ENCODE data around the gene RAF1. TPM values are rescaled to one million over a fixed set of nuclear protein-coding genes. Genes with fewer than 3 reads are reported as not detected.
A peak's percentile ranks its signal among the peaks of the same experiment; 100 is the strongest.
"Not testable (repeated sequence)": the region's sequence is repeated elsewhere in the genome, so short reads cannot be mapped to it uniquely, and the experiment has no call there.

RAF1 gene
- total RNA-seq, 4 donors from 2014 or later: 74.5 to 123 (median 110) TPM

DNA sequence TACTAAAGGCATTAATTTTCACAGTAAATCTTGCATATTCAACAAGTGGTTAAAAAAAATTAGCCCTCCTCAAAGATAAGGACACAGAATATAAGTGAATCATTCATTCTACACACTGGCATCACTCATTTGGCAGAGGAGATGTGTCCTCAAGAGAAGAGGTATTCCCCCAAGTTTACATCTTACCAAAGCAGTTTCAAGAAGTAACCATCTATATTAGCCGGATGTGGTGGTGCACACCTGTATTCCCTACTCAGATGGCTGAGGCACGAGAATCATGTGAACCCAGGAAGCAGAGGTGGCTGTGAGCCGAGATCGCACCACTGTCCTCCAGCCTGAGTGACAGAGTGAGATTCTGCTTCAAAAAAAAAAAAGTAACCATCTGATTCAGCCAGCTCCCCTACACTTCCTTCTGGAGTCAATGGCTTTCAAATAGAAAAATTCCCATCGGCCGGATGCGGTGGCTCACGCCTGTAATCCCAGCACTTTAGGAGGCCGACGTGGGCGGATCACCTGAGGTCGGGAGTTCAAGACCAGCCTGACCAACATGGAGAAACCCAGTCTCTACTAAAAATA, 15.4 kb downstream of the RAF1 start:
- H3K27ac ChIP-seq: no peak overlapping the region
- no peaks in the 10 kb centered on the region for H3K27me3 ChIP-seq
- no peaks in the 10 kb centered on the region for H3K9me3 ChIP-seq
- no peak for DNase-seq
- TF ChIP-seq, protein P1, sequence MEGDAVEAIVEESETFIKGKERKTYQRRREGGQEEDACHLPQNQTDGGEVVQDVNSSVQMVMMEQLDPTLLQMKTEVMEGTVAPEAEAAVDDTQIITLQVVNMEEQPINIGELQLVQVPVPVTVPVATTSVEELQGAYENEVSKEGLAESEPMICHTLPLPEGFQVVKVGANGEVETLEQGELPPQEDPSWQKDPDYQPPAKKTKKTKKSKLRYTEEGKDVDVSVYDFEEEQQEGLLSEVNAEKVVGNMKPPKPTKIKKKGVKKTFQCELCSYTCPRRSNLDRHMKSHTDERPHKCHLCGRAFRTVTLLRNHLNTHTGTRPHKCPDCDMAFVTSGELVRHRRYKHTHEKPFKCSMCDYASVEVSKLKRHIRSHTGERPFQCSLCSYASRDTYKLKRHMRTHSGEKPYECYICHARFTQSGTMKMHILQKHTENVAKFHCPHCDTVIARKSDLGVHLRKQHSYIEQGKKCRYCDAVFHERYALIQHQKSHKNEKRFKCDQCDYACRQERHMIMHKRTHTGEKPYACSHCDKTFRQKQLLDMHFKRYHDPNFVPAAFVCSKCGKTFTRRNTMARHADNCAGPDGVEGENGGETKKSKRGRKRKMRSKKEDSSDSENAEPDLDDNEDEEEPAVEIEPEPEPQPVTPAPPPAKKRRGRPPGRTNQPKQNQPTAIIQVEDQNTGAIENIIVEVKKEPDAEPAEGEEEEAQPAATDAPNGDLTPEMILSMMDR (IDR thresholded peaks at IDR 0.05): no peak
- TF ChIP-seq POLR2A (IDR thresholded peaks at IDR 0.05): no peak
- H3K4me1 ChIP-seq: peaks cover 0 to 6% of the 10 kb centered on the region in 2 donors
- H3K4me3 ChIP-seq: no peak overlapping the region
- intact Hi-C loops (cut with DNase I; ENCODE audit: low total_unique reads): no loop called here
- no peaks in the 10 kb centered on the region for H3K36me3 ChIP-seq

DNA sequence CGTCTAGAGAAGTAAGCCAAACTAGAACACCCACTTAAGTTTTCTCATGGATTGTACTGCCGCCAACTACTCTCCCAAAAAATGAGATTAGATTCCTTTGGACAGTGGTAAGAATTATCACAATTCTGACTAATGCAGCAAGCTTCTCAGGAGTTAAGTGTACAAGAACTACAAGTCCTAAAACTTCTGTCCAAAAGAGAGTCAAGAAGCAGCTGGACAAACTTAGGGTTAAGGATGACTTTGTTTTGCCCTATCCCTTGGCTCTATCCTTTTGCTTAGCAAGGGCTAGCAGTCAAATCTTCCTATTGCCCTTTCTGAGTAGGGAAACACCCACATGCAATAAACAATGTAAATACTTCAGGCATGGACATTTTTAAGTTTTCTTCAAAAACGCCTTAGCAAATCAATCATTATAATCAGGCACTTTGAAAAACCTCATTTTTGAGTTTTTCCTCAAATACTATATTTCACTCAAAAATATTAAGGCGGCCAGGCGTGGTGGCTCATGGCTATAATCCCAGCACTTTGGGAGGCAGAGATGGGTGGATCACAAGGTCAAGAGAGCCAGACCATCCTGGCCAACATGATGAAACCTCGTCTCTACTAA, 19.5 kb downstream of the RAF1 start:
- no peak for DNase-seq
- Histone ChIP-seq H3K9me3 (no peaks in the 10 kb centered on the region), H3K36me3 (no peaks in the 10 kb centered on the region), H3K4me1 (peaks cover 5 to 6% of the 10 kb centered on the region in 2 donors), H3K4me3 (no peak overlapping the region), H3K27me3 (no peaks in the 10 kb centered on the region), H3K27ac (peak overlapping the region; percentile 60 to 68)
- intact Hi-C loops (cut with DNase I; ENCODE audit: low total_unique reads): no loop called here
- no peak for TF ChIP-seq POLR2A (IDR thresholded peaks at IDR 0.05)
- TF ChIP-seq, protein P1 (IDR thresholded peaks at IDR 0.05): no peak

DNA sequence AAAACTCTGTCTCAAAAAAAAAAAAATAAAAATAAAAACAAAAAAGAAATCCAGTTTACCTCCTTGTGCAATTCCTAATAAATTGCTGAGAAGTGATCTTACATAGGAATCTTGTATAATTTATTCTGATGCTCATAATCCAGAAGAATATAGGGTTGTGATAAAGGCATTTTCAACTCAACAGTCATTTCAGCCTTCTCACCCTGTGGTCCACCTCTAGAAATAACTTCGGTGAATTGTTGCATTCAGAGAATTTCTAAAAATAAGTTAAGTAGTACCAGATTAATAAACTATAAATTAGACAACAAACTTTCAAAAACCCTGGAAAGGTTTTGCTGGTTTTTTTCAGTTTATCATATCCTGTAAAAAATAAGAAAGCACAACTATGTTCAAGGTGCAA, 20.2 kb downstream of the RAF1 start:
- TF ChIP-seq, protein P1 (IDR thresholded peaks at IDR 0.05): no peak
- TF ChIP-seq POLR2A (IDR thresholded peaks at IDR 0.05): no peak
- H3K4me3 ChIP-seq: no peak overlapping the region
- H3K27ac ChIP-seq: peak overlapping the region in 1 of 2 donors; percentile 68
- intact Hi-C loops (cut with DNase I; ENCODE audit: low total_unique reads): no loop called here
- no peaks in the 10 kb centered on the region for H3K36me3 ChIP-seq
- H3K27me3 ChIP-seq: no peaks in the 10 kb centered on the region
- H3K9me3 ChIP-seq: no peaks in the 10 kb centered on the region
- no peak for DNase-seq
- H3K4me1 ChIP-seq: peaks cover 5 to 6% of the 10 kb centered on the region in 2 donors

DNA sequence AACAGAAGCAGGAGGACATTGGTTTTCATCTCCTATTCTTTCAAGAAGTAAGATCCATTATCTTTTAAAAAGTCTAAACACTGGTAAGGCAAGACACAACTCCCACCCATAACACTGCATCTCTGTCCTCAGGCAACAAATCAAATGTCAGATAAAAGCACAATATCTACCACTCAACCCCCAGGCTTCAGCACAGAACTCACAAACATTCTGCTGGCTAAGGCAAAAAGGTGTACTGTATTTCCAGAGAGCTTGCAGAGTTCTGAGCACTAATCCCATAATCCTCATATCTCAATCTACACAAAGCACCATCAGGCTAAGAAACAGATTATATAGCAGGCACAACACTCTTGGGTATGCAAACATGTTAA, 20.9 kb downstream of the RAF1 start:
- Histone ChIP-seq H3K36me3 (no peaks in the 10 kb centered on the region), H3K9me3 (no peaks in the 10 kb centered on the region), H3K4me3 (no peak overlapping the region), H3K27ac (peak overlapping the region; percentile 50 to 68), H3K27me3 (no peaks in the 10 kb centered on the region), H3K4me1 (peaks cover 6% of the 10 kb centered on the region in 2 donors)
- TF ChIP-seq POLR2A (IDR thresholded peaks at IDR 0.05): no peak
- TF ChIP-seq, protein P1 (IDR thresholded peaks at IDR 0.05): no peak
- intact Hi-C loops (cut with DNase I; ENCODE audit: low total_unique reads): no loop called here
- no peak for DNase-seq

DNA sequence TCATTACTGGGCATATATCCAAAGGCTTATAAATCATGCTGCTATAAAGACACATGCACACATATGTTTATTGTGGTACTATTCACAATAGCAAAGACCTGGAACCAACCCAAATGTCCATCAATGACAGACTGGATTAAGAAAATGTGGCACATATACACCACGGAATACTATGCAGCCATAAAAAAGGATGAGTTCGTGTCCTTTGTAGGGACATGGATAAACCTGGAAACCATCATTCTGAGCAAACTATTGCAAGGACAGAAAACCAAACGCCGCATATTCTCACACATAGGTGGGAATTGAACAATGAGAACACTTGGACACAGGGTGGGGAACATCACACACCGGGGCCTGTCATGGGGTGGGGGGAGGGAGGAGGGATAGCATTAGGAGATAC, 23.1 kb downstream of the RAF1 start:
- H3K4me1 ChIP-seq; intact Hi-C loops (cut with DNase I; ENCODE audit: low total_unique reads); H3K27me3 ChIP-seq; H3K36me3 ChIP-seq; H3K9me3 ChIP-seq; H3K4me3 ChIP-seq; H3K27ac ChIP-seq; DNase-seq: not testable (repeated sequence)

Data from uterus (tissue), 4 donors.